ENCODE data around the gene LYSMD3. TPM values are rescaled to one million over a fixed set of nuclear protein-coding genes. Genes with fewer than 3 reads are reported as not detected.
A peak's percentile ranks its signal among the peaks of the same experiment; 100 is the strongest.

LYSMD3 gene
- total RNA-seq, 3 donors from 2014 or later = 10.2 to 11.4 (median 11.3) TPM

DNA sequence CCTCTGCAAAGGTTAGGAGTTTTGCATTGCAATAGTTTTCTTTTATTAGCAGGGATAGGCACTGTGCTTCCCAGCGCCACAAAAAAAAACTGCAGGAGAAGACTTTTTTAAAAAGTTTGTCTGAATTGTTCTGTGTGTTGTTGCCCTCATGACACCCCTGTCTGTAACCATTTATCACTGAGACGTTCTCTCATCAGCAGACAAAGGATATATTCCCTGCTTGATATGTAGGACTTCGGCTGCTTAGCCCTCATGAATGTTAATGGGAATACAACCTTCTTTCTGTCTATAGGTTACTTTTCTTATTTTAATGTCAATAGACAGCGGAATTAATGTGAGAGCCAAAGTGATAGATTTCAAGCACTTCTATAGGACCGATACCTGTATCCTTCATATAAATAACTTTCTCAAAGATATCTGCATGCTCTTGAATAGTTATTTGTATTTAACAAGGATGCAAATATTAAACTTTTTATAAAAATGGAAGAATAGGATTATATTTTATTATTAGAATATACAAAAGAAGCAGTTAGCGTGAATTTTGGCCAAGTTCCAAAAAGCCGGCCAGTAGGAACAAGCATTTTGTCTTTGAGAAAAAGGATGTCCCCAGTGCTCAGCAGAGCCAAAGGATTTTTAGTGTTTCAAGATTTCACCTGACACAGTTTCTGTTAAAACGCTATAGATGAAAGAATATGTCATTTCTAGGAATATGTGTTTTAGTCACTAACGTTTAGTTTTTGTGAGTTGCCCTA, 1.5 kb upstream of the LYSMD3 start:
- no peak for ATAC-seq
- Mint-ChIP-seq H3K36me3 (ENCODE audit: insufficient read depth) (peaks cover 2% of the 10 kb centered on the region), H3K9me3 (no peaks in the 10 kb centered on the region), H3K27me3 (ENCODE audit: low read depth) (peaks cover 31% of the 10 kb centered on the region), H3K4me3 (peak overlapping the region; percentile 95), H3K4me1 (ENCODE audit: low read depth) (peaks cover 26% of the 10 kb centered on the region)
- no peak for DNase-seq

DNA sequence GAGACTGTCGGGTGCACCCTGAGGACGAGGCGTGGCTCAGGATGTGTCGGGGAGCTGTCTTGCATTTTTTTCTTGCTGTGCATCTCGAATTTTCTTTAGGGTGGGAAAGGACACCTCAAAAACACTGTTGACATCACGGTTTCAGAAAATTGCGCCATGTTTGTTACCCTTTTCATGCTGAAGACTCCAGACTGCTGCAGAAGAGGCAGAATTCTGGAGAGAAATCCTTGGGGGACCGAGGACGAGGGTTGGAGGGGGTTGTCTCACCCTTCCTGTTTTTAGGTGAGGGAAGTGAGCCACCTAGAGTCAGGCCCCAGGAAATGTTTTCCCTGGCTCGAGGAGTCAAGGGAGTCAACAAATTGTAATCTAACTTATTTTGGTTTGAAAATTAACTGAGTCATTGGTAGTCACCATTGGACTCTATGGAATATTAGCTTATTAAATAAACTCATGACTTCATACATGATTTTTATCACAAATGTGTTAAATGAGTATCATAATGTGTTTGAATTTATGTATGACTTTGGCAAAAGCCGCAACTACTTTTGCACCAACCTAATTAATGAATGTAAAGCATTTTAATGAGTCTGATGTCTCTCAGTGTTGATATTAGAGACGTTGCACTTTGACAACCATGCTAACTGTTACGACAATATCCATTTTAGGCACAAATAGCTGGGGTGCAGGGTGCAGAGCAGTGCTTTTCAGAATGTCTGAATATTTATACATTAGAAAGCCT, 724 bp upstream of the LYSMD3 start:
- ATAC-seq (peak; percentile 57 to 63), DNase-seq (peak; percentile 42)
- Mint-ChIP-seq H3K9me3 (no peaks in the 10 kb centered on the region), H3K4me3 (peak overlapping the region; percentile 95), H3K4me1 (ENCODE audit: low read depth) (peaks cover 27% of the 10 kb centered on the region), H3K36me3 (ENCODE audit: insufficient read depth) (peaks cover 4% of the 10 kb centered on the region), H3K27me3 (ENCODE audit: low read depth) (peaks cover 24% of the 10 kb centered on the region)

DNA sequence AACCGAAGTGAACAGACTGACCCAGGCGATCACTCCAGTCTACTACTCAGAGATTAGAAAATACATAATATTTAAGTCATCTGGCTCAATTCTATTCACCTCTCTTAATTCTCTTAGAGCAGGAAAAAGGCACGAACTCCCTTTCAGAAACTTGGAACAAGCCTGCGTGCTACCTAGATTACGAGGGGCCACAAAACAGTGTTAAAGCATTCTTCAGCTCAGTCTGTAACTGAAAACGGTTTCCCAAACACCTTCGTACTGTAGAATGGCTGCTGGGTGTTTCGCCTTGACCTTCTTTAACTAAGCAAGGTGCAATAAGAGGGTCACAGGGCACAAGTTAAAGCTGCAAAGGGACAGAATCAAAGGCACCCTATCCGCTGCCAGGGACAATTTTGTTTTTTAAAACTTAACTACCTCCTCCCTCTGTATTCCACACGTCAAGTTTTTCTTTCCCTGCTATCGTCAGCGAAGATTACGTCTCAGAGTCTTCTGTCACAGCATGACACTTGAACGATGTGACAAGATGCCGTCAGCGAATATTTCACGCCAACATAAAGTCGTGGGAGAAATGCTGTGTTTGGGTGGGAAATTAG, 687 bp downstream of the LYSMD3 start:
- Mint-ChIP-seq H3K36me3 (ENCODE audit: insufficient read depth) (peaks cover 7% of the 10 kb centered on the region), H3K4me1 (ENCODE audit: low read depth) (peaks cover 29% of the 10 kb centered on the region), H3K4me3 (peak overlapping the region; percentile 95), H3K9me3 (no peaks in the 10 kb centered on the region), H3K27me3 (ENCODE audit: low read depth) (peaks cover 15% of the 10 kb centered on the region)
- DNase-seq (no peak), ATAC-seq (peak; percentile 18 to 21)

DNA sequence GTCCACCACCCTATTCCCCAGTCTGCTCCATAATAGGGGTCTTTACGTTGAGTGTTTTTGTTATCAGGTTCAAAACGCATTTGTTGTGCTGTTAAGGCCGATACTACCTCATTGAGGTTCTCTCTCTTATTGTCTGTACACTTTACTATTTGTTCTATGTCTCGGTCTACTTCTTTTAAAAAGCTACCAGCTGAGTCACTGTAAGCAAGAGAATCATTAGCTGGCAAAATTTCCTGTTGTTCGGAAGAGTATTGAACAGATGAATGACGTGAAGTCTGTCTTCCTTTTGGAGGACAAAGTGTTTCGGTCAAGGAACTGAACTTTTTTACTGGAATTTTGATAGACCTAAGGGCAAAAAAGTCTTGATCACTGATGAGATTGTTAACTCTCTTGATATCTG, 10.3 kb downstream of the LYSMD3 start:
- peaks cover 31% of the 10 kb centered on the region for H3K36me3 Mint-ChIP-seq (ENCODE audit: insufficient read depth)

DNA sequence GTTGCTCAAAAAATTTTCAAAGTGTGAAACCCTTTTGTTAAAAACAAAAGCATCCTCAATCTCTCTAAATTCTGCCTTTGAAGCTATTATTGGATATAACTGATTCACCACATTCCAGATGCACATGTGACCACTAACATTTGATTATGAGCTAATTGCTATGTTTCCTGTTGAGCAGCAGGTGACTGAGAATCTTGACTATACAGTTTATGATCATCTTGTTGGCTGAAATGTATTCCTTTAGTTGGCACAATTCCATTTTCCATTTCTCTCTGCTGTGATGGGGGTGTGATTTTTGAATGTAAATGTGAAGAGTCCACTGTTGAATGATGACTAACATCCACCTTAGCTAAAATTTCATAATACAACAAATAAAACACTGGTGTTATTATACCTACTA, 10.7 kb downstream of the LYSMD3 start:
- Mint-ChIP-seq H3K4me1 (ENCODE audit: low read depth) (peaks cover 4% of the 10 kb centered on the region), H3K4me3 (no peak overlapping the region), H3K9me3 (no peaks in the 10 kb centered on the region), H3K27me3 (ENCODE audit: low read depth) (no peaks in the 10 kb centered on the region), H3K36me3 (ENCODE audit: insufficient read depth) (peaks cover 31% of the 10 kb centered on the region)
- ATAC-seq (no peak), DNase-seq (no peak)

More for the DNA sequence above, 10.3 kb downstream of the LYSMD3 start:
- Mint-ChIP-seq H3K9me3 (no peaks in the 10 kb centered on the region), H3K4me3 (no peak overlapping the region), H3K27me3 (ENCODE audit: low read depth) (no peaks in the 10 kb centered on the region), H3K4me1 (ENCODE audit: low read depth) (peaks cover 4% of the 10 kb centered on the region)
- DNase-seq (no peak), ATAC-seq (no peak)

DNA sequence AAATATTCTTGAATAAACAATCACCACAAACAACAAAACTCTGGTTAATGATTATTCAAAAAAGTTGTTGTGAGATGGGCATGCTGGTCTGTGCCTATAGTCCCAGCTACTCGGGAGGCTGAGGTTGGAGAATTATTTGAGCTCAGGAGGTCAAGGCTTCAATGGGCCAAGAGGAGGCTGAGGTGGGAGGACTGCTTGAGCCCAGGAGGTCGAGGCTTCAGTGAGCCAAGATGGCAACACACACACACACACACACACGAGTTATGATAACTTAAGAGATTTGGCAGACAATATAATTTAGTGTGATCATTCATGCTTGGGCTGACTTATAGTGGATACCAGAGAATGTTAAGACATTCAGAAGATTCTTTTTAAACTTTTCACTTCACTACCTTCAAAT, 14.9 kb downstream of the LYSMD3 start:
- H3K9me3 Mint-ChIP-seq = no peaks in the 10 kb centered on the region
- H3K27me3 Mint-ChIP-seq (ENCODE audit: low read depth) = no peaks in the 10 kb centered on the region
- peaks cover 11% of the 10 kb centered on the region for H3K36me3 Mint-ChIP-seq (ENCODE audit: insufficient read depth)
- ATAC-seq = no peak
- H3K4me1 Mint-ChIP-seq (ENCODE audit: low read depth) = peaks cover 4% of the 10 kb centered on the region
- DNase-seq = no peak
- no peak overlapping the region for H3K4me3 Mint-ChIP-seq

DNA sequence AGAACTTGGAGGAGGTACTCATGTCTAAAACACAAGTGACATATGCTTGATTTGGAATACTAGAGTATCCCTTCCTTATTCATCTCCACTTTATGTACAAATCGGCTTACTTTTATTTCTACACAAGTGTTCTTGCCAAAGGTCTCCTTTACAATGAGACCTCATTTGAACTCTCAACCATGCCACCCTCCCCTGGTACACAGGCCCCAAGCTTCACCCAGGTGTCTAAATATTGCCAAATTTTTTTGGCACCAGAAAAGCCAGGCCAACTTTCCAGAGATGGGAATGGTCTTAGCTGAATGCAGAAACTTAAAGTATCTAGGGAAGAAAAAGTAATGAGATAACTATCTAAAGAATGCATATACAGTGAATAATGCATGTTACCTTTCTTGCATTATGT, 18.9 kb downstream of the LYSMD3 start:
- Mint-ChIP-seq H3K4me1 (ENCODE audit: low read depth) (no peaks in the 10 kb centered on the region), H3K27me3 (ENCODE audit: low read depth) (no peaks in the 10 kb centered on the region), H3K36me3 (ENCODE audit: insufficient read depth) (peaks cover 3% of the 10 kb centered on the region), H3K9me3 (no peaks in the 10 kb centered on the region), H3K4me3 (no peak overlapping the region)
- no peak for DNase-seq
- ATAC-seq = no peak

DNA sequence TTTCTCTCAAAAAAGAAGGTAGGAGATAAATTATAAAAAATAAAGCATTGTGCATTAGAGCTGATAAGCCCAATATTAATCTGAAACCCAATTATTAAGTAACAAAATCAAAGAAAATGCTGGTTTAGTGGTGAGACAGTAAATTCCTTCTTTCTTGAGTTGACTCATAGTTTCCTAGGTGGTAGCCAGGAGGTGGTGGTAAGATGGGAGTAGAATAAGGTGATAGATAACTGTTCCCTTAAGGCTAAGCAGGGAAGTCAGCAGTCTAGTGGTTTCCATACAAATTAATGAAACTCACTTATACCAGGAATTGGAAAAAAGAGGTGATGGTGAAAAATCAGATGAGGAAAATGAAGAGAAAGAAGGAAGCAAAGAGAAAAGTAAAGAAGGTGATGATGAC, 23.2 kb downstream of the LYSMD3 start:
- Mint-ChIP-seq H3K4me3 (no peak overlapping the region), H3K9me3 (no peaks in the 10 kb centered on the region), H3K4me1 (ENCODE audit: low read depth) (no peaks in the 10 kb centered on the region), H3K27me3 (ENCODE audit: low read depth) (no peaks in the 10 kb centered on the region), H3K36me3 (ENCODE audit: insufficient read depth) (peaks cover 3% of the 10 kb centered on the region)
- no peak for DNase-seq
- no peak for ATAC-seq

DNA sequence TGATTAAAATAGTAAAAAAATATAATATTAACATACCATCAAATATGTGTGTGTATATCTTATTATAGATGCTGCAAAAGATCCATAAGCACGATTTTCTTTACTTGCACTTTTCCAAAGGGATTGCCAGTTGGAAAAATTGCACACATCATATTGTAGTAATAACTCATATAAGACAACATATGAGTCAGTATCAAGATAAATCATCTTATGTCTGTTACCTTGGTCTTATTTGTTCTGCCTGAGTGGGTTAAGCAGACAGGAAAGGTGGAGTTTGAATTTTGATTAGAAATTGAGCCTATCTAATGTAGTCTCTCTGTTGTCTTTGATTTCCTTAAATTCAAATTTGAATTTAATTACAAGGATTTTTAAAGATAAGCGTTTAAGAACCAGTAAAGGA, 24.6 kb downstream of the LYSMD3 start:
- ATAC-seq (no peak), DNase-seq (no peak)
- H3K4me3 Mint-ChIP-seq = no peak overlapping the region
- no peaks in the 10 kb centered on the region for H3K4me1 Mint-ChIP-seq (ENCODE audit: low read depth)
- H3K9me3 Mint-ChIP-seq = no peaks in the 10 kb centered on the region
- no peaks in the 10 kb centered on the region for H3K27me3 Mint-ChIP-seq (ENCODE audit: low read depth)
- peaks cover 3% of the 10 kb centered on the region for H3K36me3 Mint-ChIP-seq (ENCODE audit: insufficient read depth)

DNA sequence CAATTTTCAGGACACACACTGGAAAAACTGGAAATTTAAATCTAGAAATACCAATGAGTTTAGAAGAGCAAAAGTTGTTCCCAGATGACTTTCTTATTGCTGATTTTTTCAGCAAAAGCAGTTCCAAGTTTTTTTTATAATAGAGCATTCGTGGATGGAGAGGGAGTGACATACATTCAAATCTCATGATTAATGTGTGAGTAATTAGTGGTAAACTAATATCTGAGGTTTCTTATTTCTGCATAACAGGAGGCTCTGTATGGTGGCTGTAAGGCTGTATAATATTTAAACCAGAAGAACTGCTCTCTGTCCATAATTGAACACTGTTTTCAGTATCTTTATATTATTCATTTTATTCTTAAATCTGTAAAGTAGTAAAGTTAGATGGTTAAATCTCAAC, 25.8 kb downstream of the LYSMD3 start:
- no peak overlapping the region for H3K4me3 Mint-ChIP-seq
- H3K27me3 Mint-ChIP-seq (ENCODE audit: low read depth) = no peaks in the 10 kb centered on the region
- no peak for DNase-seq
- H3K4me1 Mint-ChIP-seq (ENCODE audit: low read depth) = no peaks in the 10 kb centered on the region
- no peaks in the 10 kb centered on the region for H3K36me3 Mint-ChIP-seq (ENCODE audit: insufficient read depth)
- no peaks in the 10 kb centered on the region for H3K9me3 Mint-ChIP-seq
- ATAC-seq = no peak

DNA sequence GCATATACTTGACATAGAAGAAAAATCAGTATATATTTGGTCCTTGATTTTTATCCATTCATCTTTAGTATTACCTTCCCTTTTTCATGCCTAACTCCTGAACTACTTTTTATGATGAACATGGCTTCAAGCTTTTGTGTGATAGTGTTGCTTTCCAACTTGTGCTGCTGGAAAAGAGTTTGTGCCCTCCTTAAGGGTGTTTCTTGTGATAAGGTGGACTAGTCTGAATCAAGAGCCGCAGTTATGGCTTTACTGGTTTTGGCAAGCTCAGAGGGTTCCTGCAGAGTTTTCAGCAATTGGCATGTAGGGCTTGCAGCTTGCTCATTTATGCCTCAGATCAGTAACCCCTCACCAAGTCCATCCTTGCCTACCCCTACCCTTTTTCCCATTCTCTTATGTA, 34.2 kb downstream of the LYSMD3 start:
- Mint-ChIP-seq H3K36me3 (ENCODE audit: insufficient read depth) (peaks cover 8% of the 10 kb centered on the region), H3K4me1 (ENCODE audit: low read depth) (no peaks in the 10 kb centered on the region), H3K9me3 (no peaks in the 10 kb centered on the region), H3K4me3 (no peak overlapping the region), H3K27me3 (ENCODE audit: low read depth) (no peaks in the 10 kb centered on the region)
- ATAC-seq (no peak), DNase-seq (no peak)

DNA sequence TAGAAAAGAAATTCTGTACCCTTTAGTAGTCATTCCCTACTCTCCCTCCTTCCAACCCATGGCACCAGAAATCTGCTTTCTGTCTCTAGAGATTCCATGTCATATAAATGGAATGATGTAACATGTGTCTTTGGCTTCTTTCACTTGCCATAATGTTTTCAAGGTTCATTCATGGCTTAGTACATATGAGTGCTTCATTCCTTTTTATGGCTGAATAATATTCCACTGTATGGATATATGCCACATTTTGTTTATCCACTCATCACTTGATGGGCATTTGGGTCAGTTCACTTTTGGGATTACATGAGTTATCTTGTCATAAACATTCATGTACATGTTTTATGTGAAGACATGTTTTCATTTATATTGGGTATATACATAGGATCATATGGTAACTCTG, 35.3 kb downstream of the LYSMD3 start:
- H3K4me3 Mint-ChIP-seq = no peak overlapping the region
- H3K4me1 Mint-ChIP-seq (ENCODE audit: low read depth) = no peaks in the 10 kb centered on the region
- ATAC-seq (no peak), DNase-seq (no peak)
- H3K27me3 Mint-ChIP-seq (ENCODE audit: low read depth) = no peaks in the 10 kb centered on the region
- H3K36me3 Mint-ChIP-seq (ENCODE audit: insufficient read depth) = peaks cover 8% of the 10 kb centered on the region
- no peaks in the 10 kb centered on the region for H3K9me3 Mint-ChIP-seq

DNA sequence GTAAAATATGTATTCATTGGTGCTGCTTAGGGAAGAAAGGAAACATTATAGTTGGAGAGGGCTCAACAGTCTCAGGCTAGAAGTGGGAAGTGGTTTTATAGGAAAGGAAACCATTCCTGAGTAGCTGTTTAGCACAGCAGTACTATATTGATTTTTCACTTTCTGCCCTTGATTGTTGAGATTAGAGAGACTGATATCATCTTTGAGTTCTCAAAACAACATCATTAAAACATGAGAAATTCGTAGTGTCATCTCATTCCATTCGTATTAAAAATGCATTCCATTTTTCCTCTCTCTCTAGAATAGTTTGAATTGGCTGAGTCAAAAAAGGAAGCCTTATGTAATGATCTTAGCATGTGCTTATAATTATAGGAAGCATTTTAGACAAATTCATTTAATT, 40.6 kb downstream of the LYSMD3 start:
- Mint-ChIP-seq H3K4me3 (no peak overlapping the region), H3K9me3 (no peaks in the 10 kb centered on the region), H3K27me3 (ENCODE audit: low read depth) (no peaks in the 10 kb centered on the region), H3K4me1 (ENCODE audit: low read depth) (no peaks in the 10 kb centered on the region), H3K36me3 (ENCODE audit: insufficient read depth) (peaks cover 3% of the 10 kb centered on the region)
- DNase-seq (no peak), ATAC-seq (no peak)

DNA sequence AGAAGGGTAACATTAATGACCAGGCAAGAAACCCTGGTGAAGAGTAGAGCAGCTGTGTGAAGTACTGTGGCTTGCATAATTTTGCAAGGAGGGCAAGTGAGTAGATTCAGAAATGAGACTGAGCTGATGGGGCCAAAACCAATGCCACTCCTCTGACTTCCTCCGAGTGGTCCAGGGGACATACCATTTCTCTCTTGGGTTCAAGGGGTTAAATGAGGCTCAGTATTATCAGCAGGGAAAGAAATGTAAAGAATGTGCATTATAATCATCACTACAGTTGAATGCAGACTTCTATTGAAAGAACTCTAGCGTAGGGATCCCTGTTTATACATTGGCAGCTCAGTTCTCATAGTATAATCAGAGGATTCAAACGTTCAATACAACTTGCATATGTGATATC, 44.8 kb downstream of the LYSMD3 start:
- DNase-seq (no peak), ATAC-seq (no peak)
- peaks cover 3% of the 10 kb centered on the region for H3K36me3 Mint-ChIP-seq (ENCODE audit: insufficient read depth)
- no peaks in the 10 kb centered on the region for H3K27me3 Mint-ChIP-seq (ENCODE audit: low read depth)
- H3K9me3 Mint-ChIP-seq = no peaks in the 10 kb centered on the region
- H3K4me1 Mint-ChIP-seq (ENCODE audit: low read depth) = no peaks in the 10 kb centered on the region
- no peak overlapping the region for H3K4me3 Mint-ChIP-seq

DNA sequence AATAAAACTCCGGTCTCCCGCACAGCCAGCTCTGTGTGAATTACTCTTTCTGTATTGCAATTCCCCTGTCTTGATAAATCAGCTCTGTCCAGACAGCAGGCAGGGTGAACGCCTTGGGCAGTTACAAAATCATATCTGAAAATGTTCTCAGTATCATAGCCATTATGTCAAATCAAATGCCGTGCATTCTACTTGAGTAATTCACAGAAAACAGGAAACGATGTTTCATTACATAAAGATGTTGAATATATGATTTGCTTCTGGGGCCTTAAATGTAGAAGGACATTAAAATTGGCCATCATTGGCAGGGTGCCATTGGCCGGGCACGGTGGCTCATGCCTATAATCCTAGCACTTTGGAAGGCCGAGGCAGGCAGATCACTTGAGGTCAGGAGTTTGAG, 46.2 kb downstream of the LYSMD3 start:
- peaks cover 3% of the 10 kb centered on the region for H3K36me3 Mint-ChIP-seq (ENCODE audit: insufficient read depth)
- H3K4me3 Mint-ChIP-seq = no peak overlapping the region
- DNase-seq = no peak
- no peaks in the 10 kb centered on the region for H3K27me3 Mint-ChIP-seq (ENCODE audit: low read depth)
- H3K4me1 Mint-ChIP-seq (ENCODE audit: low read depth) = no peaks in the 10 kb centered on the region
- no peaks in the 10 kb centered on the region for H3K9me3 Mint-ChIP-seq
- no peak for ATAC-seq
